B cell (primary cell): ENCODE results near the gene CYS1. TPM values are rescaled to one million over a fixed set of nuclear protein-coding genes. Genes with fewer than 3 reads are reported as not detected.

Source experiments
- ATAC-seq: fragments of 200-7000 bp; cut with Tn5 transposase; one replicate; pipeline ENCODE4 v1.10.0; 2021; ENCODE audit warnings: low read depth, mild to moderate bottlenecking, moderate number of reproducible peaks, moderate library complexity
- CTCF ChIA-PET: fragments of 350-600 bp; sonication (Branson Sonifier 250); formaldehyde crosslinking; loops from one replicate; lab custom pipeline; 2021; ENCODE audit warnings: antibody characterized with exemption, inconsistent platforms; lab: Charles Lee
- POLR2A ChIA-PET: fragments of 350-600 bp; sonication (Branson Sonifier 250); formaldehyde crosslinking; loops from one replicate; lab custom pipeline; 2021; ENCODE audit warnings: antibody characterized with exemption; lab: Charles Lee
- DNase-seq: peaks from one replicate; pipeline ENCODE4 v3.0.0; 2013
- H2AFZ ChIP-seq: 2 replicates; pipeline ENCODE4 v1.6.1; 2012; ENCODE audit warnings: mild to moderate bottlenecking, low read depth, low read length; ENCODE audit not compliant: insufficient read depth, poor library complexity, severe bottlenecking
- H3K27ac ChIP-seq, 2 donors: 1 replicate in 1 of 2; 2 replicates in 1 of 2; pipeline ENCODE4 v1.5.1; 2012 to 2013; ENCODE audit warnings: low read length in 2 of 2, mild to moderate bottlenecking in 2 of 2, moderate library complexity in 1 of 2
- H3K27me3 ChIP-seq, 4 experiments: fragments of 200-600 bp in 1 of 4; sonication (generic) in 1 of 4; replicated peaks in 1 of 4; 1 replicate in 2 of 4; 2 replicates in 2 of 4; pipeline versions ENCODE4 v1.6.1 to v1.7.0; 2013 to 2016; ENCODE audit warnings: low read length in 3 of 4, mild to moderate bottlenecking in 2 of 4, mixed read lengths in 1 of 4, moderate library complexity in 1 of 4; ENCODE audit not compliant: insufficient read depth in 4 of 4, control insufficient read depth in 3 of 4; ENCODE audit errors: control extremely low read depth in 1 of 4
- H3K36me3 ChIP-seq, 2 experiments: replicated peaks in 1 of 2; 1 replicate in 1 of 2; 2 replicates in 1 of 2; pipeline versions ENCODE4 v1.6.1 to v1.7.1; 2013; ENCODE audit warnings: low read length in 1 of 2; ENCODE audit not compliant: insufficient read depth in 2 of 2, control insufficient read depth in 1 of 2; ENCODE audit errors: control extremely low read depth in 1 of 2, extremely low read depth in 1 of 2
- H3K4me1 ChIP-seq, 2 donors: fragments of 200-600 bp in 1 of 2; sonication (generic) in 1 of 2; 1 replicate in 1 of 2; 2 replicates in 1 of 2; pipeline versions ENCODE4 v1.5.1 to v1.6.1; 2013 to 2017; ENCODE audit warnings: low read length in 2 of 2; ENCODE audit not compliant: control insufficient read depth in 2 of 2, insufficient read depth in 2 of 2
- H3K4me2 ChIP-seq: replicated peaks from 2 replicates; pipeline ENCODE3; 2012; ENCODE audit warnings: mild to moderate bottlenecking, low read depth, low read length; ENCODE audit not compliant: poor library complexity, severe bottlenecking
- H3K4me3 ChIP-seq, 5 experiments: fragments of 200-600 bp in 1 of 5; sonication (generic) in 1 of 5; 1 replicate in 3 of 5; 2 replicates in 2 of 5; pipeline versions ENCODE4 v1.5.1 to v1.7.0; 2011 to 2016; ENCODE audit warnings: low read length in 4 of 5, mild to moderate bottlenecking in 4 of 5, low read depth in 2 of 5, control low read depth in 1 of 5, moderate library complexity in 1 of 5; ENCODE audit not compliant: insufficient read depth in 1 of 5; ENCODE audit errors: control extremely low read depth in 1 of 5, extremely low read depth in 1 of 5
- H3K79me2 ChIP-seq: fragments of 200-600 bp; sonication (generic); one replicate; pipeline ENCODE4 v1.6.0; 2016; ENCODE audit warnings: low read length; ENCODE audit not compliant: control insufficient read depth, insufficient read depth
- H3K9ac ChIP-seq: fragments of 200-600 bp; sonication (generic); 2 replicates; pipeline ENCODE4 v1.6.1; 2017; ENCODE audit warnings: mild to moderate bottlenecking, low read length, moderate library complexity
- H3K9me3 ChIP-seq, 3 donors: one replicate each; pipeline versions ENCODE4 v1.6.1 to v1.7.1; 2013; ENCODE audit warnings: low read length in 2 of 3; ENCODE audit not compliant: control insufficient read depth in 2 of 3, insufficient read depth in 1 of 3; ENCODE audit errors: control extremely low read depth in 1 of 3
- H4K20me1 ChIP-seq: 2 replicates; pipeline ENCODE4 v1.6.0; 2012; ENCODE audit warnings: mild to moderate bottlenecking, low read length; ENCODE audit not compliant: insufficient read depth, control insufficient read depth, poor library complexity, severe bottlenecking
- H3K27ac Mint-ChIP-seq: one replicate; pipeline ENCODE4 v1.8.0; 2021; ENCODE audit warnings: mixed read lengths
- H3K27me3 Mint-ChIP-seq: one replicate; pipeline ENCODE4 v1.8.0; 2021; ENCODE audit warnings: mixed read lengths
- H3K4me1 Mint-ChIP-seq: one replicate; pipeline ENCODE4 v1.8.0; 2021; ENCODE audit warnings: mixed read lengths
- H3K4me3 Mint-ChIP-seq: one replicate; pipeline ENCODE4 v1.8.0; 2021; ENCODE audit warnings: mixed read lengths
- H3K9me3 Mint-ChIP-seq: one replicate; pipeline ENCODE4 v1.8.0; 2022; ENCODE audit warnings: mixed read lengths; ENCODE audit not compliant: insufficient read depth
- EZH2 ChIP-seq: IDR thresholded peaks from 2 replicates; pipeline ENCODE4 v1.6.1; 2012; ENCODE audit warnings: borderline replicate concordance, low read depth, mild to moderate bottlenecking, moderate library complexity, low read length; ENCODE audit not compliant: insufficient read depth, poor library complexity, severe bottlenecking
- WGBS: methylation state at CpG from one replicate; pipeline ENCODE4 v1.1.5; 2013; ENCODE audit warnings: missing lambda C conversion rate; ENCODE audit not compliant: insufficient coverage; 5-methylcytosine and 5-hydroxymethylcytosine counted together
- intact Hi-C: fragments of 100-400 bp; cut with micrococcal nuclease; formaldehyde crosslinking; loops from one replicate; pipeline ENCODE4 v1.10.0; 2022
- polyA plus RNA-seq: library from polyadenylated mRNA; depleted of rRNA; stranded (reverse); fragments of >200 nt; gene quantifications from 2 replicates; pipeline ENCODE4 v1.2.3, GENCODE V29; 2012
- total RNA-seq, 2 donors: library from RNA; stranded (reverse); fragments of 120-200 nt in 1 of 2; gene quantifications; 1 replicate in 1 of 2; 2 replicates in 1 of 2; pipeline versions ENCODE4 v1.2.3 to v1.2.4, GENCODE V29; 2013 to 2022
- TF ChIP-seq, protein P1 (sequence below): fragments of 200-600 bp; IDR thresholded peaks from one replicate; pipeline ENCODE4 v1.8.0; 2022; ENCODE audit warnings: antibody characterized with exemption, mild to moderate bottlenecking

CYS1 gene
- total and polyA plus RNA-seq, 2 donors (not counting 1 experiment from before 2014, with no cell fraction given), result not detected

DNA sequence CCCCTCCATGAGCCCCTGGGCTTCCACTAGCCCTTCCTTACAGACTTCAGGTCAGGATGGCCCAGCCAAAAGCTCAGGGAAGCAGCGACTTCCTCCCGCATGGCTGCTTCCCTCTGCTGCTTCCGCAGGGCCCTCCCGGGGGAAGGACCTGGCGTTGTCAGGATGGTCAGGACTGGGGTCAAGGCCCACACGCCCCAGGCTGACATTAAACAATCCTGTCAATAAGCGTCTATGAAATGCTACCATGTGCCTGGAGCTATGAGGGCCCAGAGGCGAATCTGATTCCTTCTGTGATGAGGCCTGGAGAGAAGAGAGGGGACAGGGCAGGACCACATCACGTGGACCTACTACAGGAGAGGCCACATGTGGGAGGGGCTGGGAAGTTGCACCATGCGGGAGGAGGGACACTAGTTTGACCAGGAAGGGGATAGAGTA is 17.3 kb downstream of the CYS1 start:
- H3K36me3 ChIP-seq, result no peaks in the 10 kb centered on the region
- ChIA-PET CTCF (interaction anchor here (1.0 kb wide), 1 partner anchor 9 kb away, joined by 4 read pairs; no protein-coding TSS in a partner anchor), POLR2A (no interaction called here)
- WGBS, result 90% methylated on average over 8 of the region's 10 CpGs
- no peak overlapping the region for H3K4me3 ChIP-seq
- peaks cover under 1% of the 10 kb centered on the region for H3K9me3 Mint-ChIP-seq
- no peak overlapping the region for H3K27ac ChIP-seq
- no peaks in the 10 kb centered on the region for H3K27me3 Mint-ChIP-seq
- H3K4me1 ChIP-seq, result no peaks in the 10 kb centered on the region
- H3K27me3 ChIP-seq, result no peaks in the 10 kb centered on the region
- no peak overlapping the region for H3K9ac ChIP-seq
- peaks cover 2 to 3% (median 2%) of the 10 kb centered on the region in 3 donors for H3K9me3 ChIP-seq
- ATAC-seq, result no peak
- no peak overlapping the region for H3K4me2 ChIP-seq
- no peak overlapping the region for H3K27ac Mint-ChIP-seq
- TF ChIP-seq, protein P1, sequence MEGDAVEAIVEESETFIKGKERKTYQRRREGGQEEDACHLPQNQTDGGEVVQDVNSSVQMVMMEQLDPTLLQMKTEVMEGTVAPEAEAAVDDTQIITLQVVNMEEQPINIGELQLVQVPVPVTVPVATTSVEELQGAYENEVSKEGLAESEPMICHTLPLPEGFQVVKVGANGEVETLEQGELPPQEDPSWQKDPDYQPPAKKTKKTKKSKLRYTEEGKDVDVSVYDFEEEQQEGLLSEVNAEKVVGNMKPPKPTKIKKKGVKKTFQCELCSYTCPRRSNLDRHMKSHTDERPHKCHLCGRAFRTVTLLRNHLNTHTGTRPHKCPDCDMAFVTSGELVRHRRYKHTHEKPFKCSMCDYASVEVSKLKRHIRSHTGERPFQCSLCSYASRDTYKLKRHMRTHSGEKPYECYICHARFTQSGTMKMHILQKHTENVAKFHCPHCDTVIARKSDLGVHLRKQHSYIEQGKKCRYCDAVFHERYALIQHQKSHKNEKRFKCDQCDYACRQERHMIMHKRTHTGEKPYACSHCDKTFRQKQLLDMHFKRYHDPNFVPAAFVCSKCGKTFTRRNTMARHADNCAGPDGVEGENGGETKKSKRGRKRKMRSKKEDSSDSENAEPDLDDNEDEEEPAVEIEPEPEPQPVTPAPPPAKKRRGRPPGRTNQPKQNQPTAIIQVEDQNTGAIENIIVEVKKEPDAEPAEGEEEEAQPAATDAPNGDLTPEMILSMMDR, result no peak
- TF ChIP-seq EZH2, result no peak
- intact Hi-C loops, result no loop called here
- H3K79me2 ChIP-seq, result no peaks in the 10 kb centered on the region
- no peaks in the 10 kb centered on the region for H3K4me1 Mint-ChIP-seq
- no peak for DNase-seq
- no peak overlapping the region for H2AFZ ChIP-seq
- no peaks in the 10 kb centered on the region for H4K20me1 ChIP-seq
- no peak overlapping the region for H3K4me3 Mint-ChIP-seq

DNA sequence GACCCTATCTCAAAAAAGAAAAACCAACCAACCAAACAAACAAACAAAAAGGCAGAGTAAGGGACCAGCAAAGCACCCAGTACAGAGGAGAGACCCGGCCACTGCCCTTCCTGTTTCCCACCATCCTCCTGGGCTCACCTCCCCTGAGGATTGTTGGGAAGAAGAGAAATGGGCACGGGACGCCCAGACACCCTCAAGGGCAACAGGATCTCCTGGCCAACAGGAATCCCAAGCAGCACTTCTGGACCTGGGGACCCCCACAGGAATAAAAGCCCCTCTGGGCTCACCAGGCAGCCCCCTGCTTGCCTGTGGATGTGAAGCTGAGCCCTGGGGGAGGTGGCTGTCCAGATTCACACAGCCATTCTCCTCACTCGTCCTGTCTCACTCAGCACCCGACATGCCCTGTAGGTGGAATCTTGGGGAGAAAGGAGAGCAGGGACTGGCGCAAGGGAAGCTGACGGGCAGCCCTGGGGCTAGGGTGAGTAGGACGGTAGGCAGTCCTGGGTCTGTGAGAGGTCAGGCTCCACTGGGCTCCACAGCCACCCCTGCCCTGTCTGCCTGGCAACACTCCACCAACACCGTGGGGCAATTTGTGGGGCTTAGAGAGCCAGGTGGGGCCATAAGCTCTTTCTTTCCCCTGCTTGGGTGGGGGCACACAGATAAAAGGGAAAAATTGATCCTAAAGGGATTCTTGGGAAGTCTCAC is 18.8 kb downstream of the CYS1 start:
- H3K9ac ChIP-seq, result no peak overlapping the region
- H3K9me3 ChIP-seq, result no peaks in the 10 kb centered on the region
- H3K4me3 ChIP-seq, result no peak overlapping the region
- no peaks in the 10 kb centered on the region for H3K36me3 ChIP-seq
- no peak overlapping the region for H3K27ac Mint-ChIP-seq
- H3K79me2 ChIP-seq, result no peaks in the 10 kb centered on the region
- H3K9me3 Mint-ChIP-seq, result no peaks in the 10 kb centered on the region
- H2AFZ ChIP-seq, result no peak overlapping the region
- no peak overlapping the region for H3K4me3 Mint-ChIP-seq
- no peaks in the 10 kb centered on the region for H4K20me1 ChIP-seq
- H3K4me2 ChIP-seq, result no peak overlapping the region
- ATAC-seq, result no peak
- intact Hi-C loops, result no loop called here
- no peak for TF ChIP-seq EZH2
- TF ChIP-seq, protein P1, result no peak
- no peak for DNase-seq
- CTCF ChIA-PET, result interaction anchor here (0.7 to 1.0 kb wide), 3 partner anchors 13 to 422 kb away, joined by 3 to 4 read pairs (median 3); no protein-coding TSS in a partner anchor
- peaks cover 3% of the 10 kb centered on the region for H3K27me3 Mint-ChIP-seq
- H3K27me3 ChIP-seq, result peaks cover 0 to 5% (median 0%) of the 10 kb centered on the region in 4 experiments
- H3K27ac ChIP-seq, result no peak overlapping the region
- WGBS, result 93% methylated on average over 3 of the region's 9 CpGs
- H3K4me1 ChIP-seq, result peaks cover 0 to 7% of the 10 kb centered on the region in 2 donors
- H3K4me1 Mint-ChIP-seq, result peaks cover 2% of the 10 kb centered on the region
- POLR2A ChIA-PET, result interaction anchor here (0.6 kb wide), 1 partner anchor 28 kb away, joined by 3 read pairs; no protein-coding TSS in a partner anchor
